Superior temporal gyrus (tissue), 1 donor: ENCODE measurements around the gene CCM2.

Experiments used
- DNase-seq: peaks from one replicate; pipeline ENCODE4 v3.0.0-alpha.2; 2016; ENCODE audit errors: extremely low spot score

Gene CCM2

DNA sequence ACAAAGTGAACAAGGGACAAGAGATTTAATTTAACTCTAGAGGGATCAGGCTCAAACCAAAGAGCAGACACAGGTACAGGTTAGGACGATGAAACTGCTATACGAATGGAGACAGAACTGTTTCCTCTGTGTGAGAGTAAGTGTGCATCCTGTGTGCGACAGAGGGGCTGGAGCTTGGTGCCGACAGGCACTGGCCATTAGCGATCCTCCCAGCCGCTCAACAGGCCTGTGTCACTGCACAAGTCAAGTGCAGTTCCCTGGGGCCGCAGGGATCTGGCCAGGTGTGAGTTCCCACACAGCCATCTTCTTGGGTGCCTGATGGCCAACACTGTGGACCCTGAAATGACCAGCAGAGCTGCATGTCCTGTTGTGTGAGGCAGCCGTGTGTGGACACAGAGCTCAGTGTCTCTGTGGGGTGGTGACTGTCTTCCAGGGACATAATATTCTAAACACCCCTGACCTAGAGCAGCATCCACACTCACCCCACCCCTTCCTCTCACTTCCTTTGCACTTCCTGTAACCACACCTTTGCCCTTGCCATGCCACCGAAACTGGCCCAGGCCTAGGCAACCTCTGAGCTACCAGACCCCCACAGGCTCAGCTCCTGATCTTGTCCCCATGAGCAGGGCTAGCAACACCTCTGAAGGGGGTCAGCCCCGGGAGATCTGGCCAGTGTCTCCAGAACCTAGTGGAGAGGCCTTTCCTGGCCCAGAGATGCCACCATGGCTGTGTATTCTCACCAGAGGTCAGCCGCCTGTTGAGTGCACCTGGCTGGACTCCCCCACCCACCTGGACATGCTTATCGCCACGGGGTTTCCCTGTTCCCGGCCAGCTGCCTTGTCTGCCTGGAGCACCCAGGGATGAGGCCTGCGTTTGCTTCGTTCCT lies 123.2 kb downstream of the CCM2 start:
- no peak for DNase-seq

- no peak for DNase-seq
Observed at GRCh38 chr7:45123913-45124710, 124.1 kb downstream of the CCM2 start.

DNA sequence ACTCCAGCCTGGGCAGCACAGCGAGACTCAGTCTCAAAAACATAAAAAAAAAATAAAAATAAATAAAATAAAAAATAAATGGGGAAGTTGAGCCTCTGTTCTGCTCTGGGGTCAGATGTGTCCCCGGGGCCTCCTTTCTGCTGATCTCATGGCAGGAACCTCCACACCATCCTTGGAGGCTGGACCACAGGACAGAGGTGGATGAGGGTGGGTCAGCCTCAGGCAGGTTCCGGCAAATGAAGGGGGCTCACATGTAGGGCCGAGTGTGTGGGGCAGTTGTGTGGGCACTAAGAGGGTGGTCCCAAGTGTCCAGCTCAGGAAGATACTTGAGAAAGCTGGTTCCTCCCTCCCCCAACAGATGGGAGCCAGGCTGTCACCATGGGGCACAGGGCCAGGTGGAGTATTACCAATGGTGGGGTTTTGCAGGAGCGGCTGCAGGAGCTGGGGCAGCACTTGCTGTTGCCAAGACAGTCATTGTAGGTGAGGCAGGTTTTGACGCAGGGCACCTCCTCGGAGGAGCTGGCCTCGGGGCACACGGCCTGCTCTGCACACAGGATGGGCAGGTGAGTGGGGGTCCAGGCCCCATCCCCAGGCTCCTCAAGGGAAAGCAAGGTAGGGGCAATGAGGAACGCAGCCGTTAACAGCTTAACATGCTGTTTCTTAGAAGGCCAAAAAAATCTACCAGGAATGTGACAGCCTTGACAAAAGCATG lies 125.3 kb downstream of the CCM2 start:
- no peak for DNase-seq
